PFSK-1 (cell line): ENCODE results near the gene SSNA1.

Source experiments
- FOXP2 ChIP-seq: optimal IDR thresholded peaks from 2 replicates; pipeline ENCODE3; 2011; ENCODE audit warnings: borderline replicate concordance, control low read depth, inconsistent platforms; ENCODE audit not compliant: insufficient read depth; ENCODE audit errors: extremely low read length, extremely low read depth
- POLR2AphosphoS5 ChIP-seq: IDR thresholded peaks from 2 replicates; pipeline ENCODE4 v1.6.1; 2012; ENCODE audit warnings: low read depth, mild to moderate bottlenecking, control low read depth, low read length, moderate library complexity
- REST ChIP-seq, 2 experiments: IDR thresholded peaks; 2 replicates each; pipeline versions ENCODE4 v1.6.1 to v1.8.0; 2011 to 2012; ENCODE audit warnings: low read depth in 2 of 2, low read length in 2 of 2, control low read depth in 1 of 2, inconsistent platforms in 1 of 2, mild to moderate bottlenecking in 1 of 2, moderate library complexity in 1 of 2; ENCODE audit not compliant: insufficient read depth in 1 of 2
- TAF1 ChIP-seq: IDR thresholded peaks from 2 replicates; pipeline ENCODE4 v1.6.1; 2012; ENCODE audit warnings: low read length, control low read depth, borderline replicate concordance; ENCODE audit not compliant: insufficient read depth

- no peak for TF ChIP-seq REST (IDR thresholded peaks at IDR 0.05; ENCODE audit: insufficient read depth in 1 of 2, low read depth in 2 of 2, low read length in 2 of 2)
- TF ChIP-seq POLR2AphosphoS5, result no peak
- no peak for TF ChIP-seq FOXP2
- TF ChIP-seq TAF1, result no peak
These were observed 31.7 kb upstream of the SSNA1 start for GRCh38 chr9:137156567-137157375.
